ENCODE data around the gene UBTF. TPM values are rescaled to one million over a fixed set of nuclear protein-coding genes. Genes with fewer than 3 reads are reported as not detected.
A peak's percentile ranks its signal among the peaks of the same experiment; 100 is the strongest.

The UBTF gene
- total RNA-seq, 1 experiment from 2014 or later = 75.9 TPM

- peaks cover 20% of the 10 kb centered on the region for H3K4me1 Mint-ChIP-seq
- peak overlapping the region; percentile 42 for H3K27ac Mint-ChIP-seq
- peak; percentile 89 for ATAC-seq
- POLR2A ChIA-PET = interaction anchor here (0.6 to 2.6 kb wide), 6 partner anchors 9 to 144 kb away, joined by 3 to 13 read pairs (median 4); partner anchors contain the start of genes RUNDC3A and UBTF
- CTCF ChIA-PET = interaction anchor here (0.6 to 3.9 kb wide), 49 partner anchors 8 to 313 kb away, joined by 3 to 77 read pairs (median 6); partner anchors contain the start of genes ASB16, ATXN7L3, FAM171A2 and GRN
- H3K27me3 Mint-ChIP-seq (ENCODE audit: low read depth) = no peaks in the 10 kb centered on the region
- H3K4me3 Mint-ChIP-seq = no peak overlapping the region
- peaks cover 50% of the 10 kb centered on the region for H3K36me3 Mint-ChIP-seq
- no peaks in the 10 kb centered on the region for H3K9me3 Mint-ChIP-seq
- peak; percentile 94 for DNase-seq (ENCODE audit: low spot score)
- TF ChIP-seq JAZF1 (CRISPR knock-in tag; IDR thresholded peaks at IDR 0.05) (no peak), FOXP1 (CRISPR knock-in tag; IDR thresholded peaks at IDR 0.05; ENCODE audit: borderline replicate concordance) (peak; percentile 90), PRDM15 (CRISPR knock-in tag; IDR thresholded peaks at IDR 0.05) (peak; percentile 90), ZBTB43 (CRISPR knock-in tag; IDR thresholded peaks at IDR 0.05) (peak; percentile 82), PREB (CRISPR knock-in tag; IDR thresholded peaks at IDR 0.05; ENCODE audit: borderline replicate concordance) (no peak), ZNF219 (CRISPR knock-in tag; IDR thresholded peaks at IDR 0.05; ENCODE audit: borderline replicate concordance) (no peak), ZNF232 (CRISPR knock-in tag; IDR thresholded peaks at IDR 0.05) (no peak), TCF7 (CRISPR knock-in tag; IDR thresholded peaks at IDR 0.05; ENCODE audit: low read depth) (peak; percentile 62; the same call in 1 of the 2 replicates), NR3C1 (CRISPR knock-in tag; conservative IDR thresholded peaks at IDR 0.05; ENCODE audit: low read depth) (no peak), ZNF281 (CRISPR knock-in tag; IDR thresholded peaks at IDR 0.05) (no peak), KAT7 (CRISPR knock-in tag; IDR thresholded peaks at IDR 0.05; ENCODE audit: borderline replicate concordance) (0 out of 2 replicates have a peak, but pooled peaks have one; percentile 36), TEAD1 (CRISPR knock-in tag; IDR thresholded peaks at IDR 0.05) (peak; percentile 75), FOXK1 (CRISPR knock-in tag; IDR thresholded peaks at IDR 0.05) (peak; percentile 83), CREM (CRISPR knock-in tag; IDR thresholded peaks at IDR 0.05) (peak; percentile 50), ESRRA (CRISPR knock-in tag; IDR thresholded peaks at IDR 0.05; ENCODE audit: borderline replicate concordance) (no peak), MYBL2 (CRISPR knock-in tag; IDR thresholded peaks at IDR 0.05) (peak; percentile 70), RORB (CRISPR knock-in tag; IDR thresholded peaks at IDR 0.05) (no peak), ZBTB21 (CRISPR knock-in tag; IDR thresholded peaks at IDR 0.05; ENCODE audit: borderline replicate concordance) (no peak; the same call in 1 of the 2 replicates), NFE2L1 (CRISPR knock-in tag; IDR thresholded peaks at IDR 0.05) (0 out of 2 replicates have a peak, but pooled peaks have one; percentile 53), USF2 (CRISPR knock-in tag; IDR thresholded peaks at IDR 0.05) (peak; percentile 72)
- TF ChIP-seq, protein P1, sequence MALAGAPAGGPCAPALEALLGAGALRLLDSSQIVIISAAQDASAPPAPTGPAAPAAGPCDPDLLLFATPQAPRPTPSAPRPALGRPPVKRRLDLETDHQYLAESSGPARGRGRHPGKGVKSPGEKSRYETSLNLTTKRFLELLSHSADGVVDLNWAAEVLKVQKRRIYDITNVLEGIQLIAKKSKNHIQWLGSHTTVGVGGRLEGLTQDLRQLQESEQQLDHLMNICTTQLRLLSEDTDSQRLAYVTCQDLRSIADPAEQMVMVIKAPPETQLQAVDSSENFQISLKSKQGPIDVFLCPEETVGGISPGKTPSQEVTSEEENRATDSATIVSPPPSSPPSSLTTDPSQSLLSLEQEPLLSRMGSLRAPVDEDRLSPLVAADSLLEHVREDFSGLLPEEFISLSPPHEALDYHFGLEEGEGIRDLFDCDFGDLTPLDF (CRISPR knock-in tag; IDR thresholded peaks at IDR 0.05) = 0 out of 2 replicates have a peak, but pooled peaks have one; percentile 47
These were observed 8.9 kb downstream of the UBTF start for GRCh38 chr17:44210342-44211192.
